Transverse colon (tissue), 4 donors: ENCODE measurements around the gene DTD1. TPM values are rescaled to one million over a fixed set of nuclear protein-coding genes. Genes with fewer than 3 reads are reported as not detected.
A peak's percentile ranks its signal among the peaks of the same experiment; 100 is the strongest.

Source experiments
- DNase-seq: peaks from one replicate; pipeline ENCODE4 v3.0.0-alpha.2; 2019
- H3K27ac ChIP-seq, 4 donors: fragments of 200-600 bp; sonication (generic); 2 replicates each; pipeline ENCODE4 v1.5.1; 2016 to 2018; ENCODE audit warnings: inconsistent platforms in 4 of 4
- H3K27me3 ChIP-seq: fragments of 200-600 bp; sonication (generic); 2 replicates; pipeline ENCODE4 v1.5.1; 2017; ENCODE audit warnings: inconsistent platforms
- H3K36me3 ChIP-seq, 4 donors: fragments of 200-600 bp; sonication (generic); 2 replicates each; pipeline ENCODE4 v1.5.1; 2017 to 2019; ENCODE audit warnings: inconsistent platforms in 4 of 4
- H3K4me1 ChIP-seq, 4 donors: fragments of 200-600 bp; sonication (generic); 2 replicates each; pipeline ENCODE4 v1.5.1; 2017 to 2020; ENCODE audit warnings: inconsistent platforms in 4 of 4
- H3K4me3 ChIP-seq, 4 donors: fragments of 200-600 bp; sonication (generic); 1 replicate in 1 of 4; 2 replicates in 3 of 4; pipeline versions ENCODE4 v1.5.1 to v1.6.1; 2017 to 2019; ENCODE audit warnings: inconsistent platforms in 4 of 4
- H3K9me3 ChIP-seq, 2 donors: fragments of 200-600 bp; sonication (generic); 2 replicates each; pipeline ENCODE4 v1.5.1; 2017 to 2019; ENCODE audit warnings: inconsistent platforms in 2 of 2
- CTCF ChIP-seq, 5 experiments: fragments of 200-600 bp in 3 of 5; fragments of 450-650 bp in 2 of 5; sonication (generic) in 3 of 5; IDR thresholded peaks; 1 replicate in 2 of 5; 2 replicates in 3 of 5; pipeline ENCODE4 v1.5.1; 2016 to 2017; ENCODE audit warnings: antibody characterized with exemption in 5 of 5, inconsistent platforms in 3 of 5, mild to moderate bottlenecking in 2 of 5, moderate library complexity in 1 of 5
- EP300 ChIP-seq: sonication (generic); formaldehyde crosslinking; IDR thresholded peaks from one replicate; pipeline ENCODE4 v1.6.1; 2017; ENCODE audit warnings: antibody characterized with exemption, low read depth
- POLR2A ChIP-seq: fragments of 450-650 bp; IDR thresholded peaks from one replicate; pipeline ENCODE4 v1.6.1; 2016; ENCODE audit warnings: antibody characterized with exemption, mild to moderate bottlenecking, moderate library complexity
- POLR2AphosphoS5 ChIP-seq, 3 donors: sonication (generic); formaldehyde crosslinking; IDR thresholded peaks; one replicate each; pipeline ENCODE4 v1.6.1; 2016; ENCODE audit warnings: antibody characterized with exemption in 3 of 3
- WGBS, 2 donors: methylation state at CpG; one replicate each; pipeline ENCODE4 v1.1.5; 2018; ENCODE audit warnings: low coverage in 1 of 2; 5-methylcytosine and 5-hydroxymethylcytosine counted together
- in situ Hi-C, 4 donors: fragments of 200-750 bp; cut with MboI; loops; one replicate each; pipeline versions ENCODE4 v1.15.0 to v1.15.1; 2017; ENCODE audit warnings: low sequenced_read_pairs in 3 of 4, low pct_ligation_motif_present in 1 of 4, low pct_unique_long_range_greater_than_20kb in 1 of 4
- intact Hi-C: fragments of 100-400 bp; cut with DNase I; formaldehyde crosslinking; loops from one replicate; pipeline ENCODE4 v1.15.1; 2023; ENCODE audit warnings: low total_unique reads
- total RNA-seq, 4 donors: library from RNA; depleted of rRNA; stranded (reverse); fragments of >200 nt; gene quantifications; one replicate each; pipeline ENCODE4 v1.1.0, GENCODE V29; 2016

DTD1 gene
- total RNA-seq, 4 donors from 2014 or later, result 3.7 to 17.6 (median 9.8) TPM

DNA sequence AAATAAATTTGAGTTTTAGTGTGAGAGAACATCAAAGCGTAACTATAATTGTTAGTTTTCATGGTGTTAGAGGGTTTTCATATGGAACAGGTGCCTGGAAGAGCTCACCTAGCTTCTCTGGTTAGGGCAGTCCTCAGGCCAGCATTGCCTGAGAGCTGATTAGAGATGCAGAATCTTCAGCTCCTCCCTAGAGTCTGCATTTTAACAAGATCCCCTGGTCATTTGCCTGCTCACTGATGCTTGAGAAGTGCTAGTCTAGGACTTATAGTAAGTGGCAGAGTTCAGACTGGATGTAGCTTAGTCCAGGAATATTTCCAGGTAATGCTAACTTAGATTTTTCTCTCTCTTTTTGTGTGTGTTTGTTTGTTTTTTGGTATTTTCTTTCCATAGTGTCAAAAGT lies 42.3 kb upstream of the DTD1 start:
- H3K9me3 ChIP-seq, result no peaks in the 10 kb centered on the region
- DNase-seq, result no peak
- in situ Hi-C loops (no loop called here), intact Hi-C loops (no loop called here)
- WGBS, 2 donors, result 100% methylated on average over 1 of the region's 1 CpG
- no peak overlapping the region for H3K4me3 ChIP-seq
- peaks cover 0 to 51% (median 20%) of the 10 kb centered on the region in 4 donors for H3K36me3 ChIP-seq
- no peaks in the 10 kb centered on the region for H3K27me3 ChIP-seq
- H3K4me1 ChIP-seq, result no peaks in the 10 kb centered on the region
- H3K27ac ChIP-seq, result no peak overlapping the region
- TF ChIP-seq POLR2A (no peak), EP300 (no peak), POLR2AphosphoS5 (IDR thresholded peaks at IDR 0.05) (no peak), CTCF (IDR thresholded peaks at IDR 0.05) (no peak)

DNA sequence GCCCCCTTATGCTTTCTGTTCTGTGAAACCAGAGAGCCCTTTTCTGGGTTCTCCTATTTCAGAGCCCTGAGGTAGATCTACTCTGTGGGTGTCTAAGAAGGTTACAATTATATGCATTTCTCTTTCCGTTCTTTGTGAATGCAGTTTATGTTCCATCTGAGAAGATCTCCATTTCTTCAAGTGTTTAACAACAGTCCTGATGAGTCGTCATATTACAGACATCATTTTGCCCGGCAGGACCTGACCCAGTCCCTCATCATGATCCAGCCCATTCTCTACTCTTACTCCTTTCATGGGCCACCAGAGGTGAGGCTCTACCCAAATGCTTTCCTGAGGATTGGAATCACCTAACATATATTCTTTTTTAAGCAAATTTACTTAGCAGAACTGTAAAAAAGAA lies 39.4 kb upstream of the DTD1 start:
- no peak overlapping the region for H3K27ac ChIP-seq
- no peaks in the 10 kb centered on the region for H3K27me3 ChIP-seq
- TF ChIP-seq EP300 (no peak), POLR2A (no peak), CTCF (IDR thresholded peaks at IDR 0.05) (no peak), POLR2AphosphoS5 (IDR thresholded peaks at IDR 0.05) (no peak)
- no peaks in the 10 kb centered on the region for H3K9me3 ChIP-seq
- intact Hi-C loops (no loop called here), in situ Hi-C loops (no loop called here)
- no peaks in the 10 kb centered on the region for H3K4me1 ChIP-seq
- H3K36me3 ChIP-seq, result peaks cover 0 to 67% (median 30%) of the 10 kb centered on the region in 4 donors
- no peak overlapping the region for H3K4me3 ChIP-seq
- WGBS, 2 donors, result 93 to 97% methylated on average over 3 of the region's 3 CpGs
- DNase-seq, result no peak

GRCh38 chr20:18553746-18554145 lies 34.1 kb upstream of the DTD1 start:
- TF ChIP-seq POLR2AphosphoS5 (IDR thresholded peaks at IDR 0.05), result no peak
- no peak for TF ChIP-seq EP300
- no peak for TF ChIP-seq CTCF (IDR thresholded peaks at IDR 0.05)
- no peak for TF ChIP-seq POLR2A
- Histone ChIP-seq H3K36me3 (peaks cover 0 to 71% (median 30%) of the 10 kb centered on the region in 4 donors), H3K9me3 (no peaks in the 10 kb centered on the region), H3K27ac (no peak overlapping the region), H3K4me3 (no peak overlapping the region), H3K4me1 (no peaks in the 10 kb centered on the region), H3K27me3 (no peaks in the 10 kb centered on the region)
- WGBS, 2 donors, result 98 to 99% methylated on average over 7 to 8 of the region's 8 CpGs
- in situ Hi-C loops (no loop called here), intact Hi-C loops (no loop called here)
- DNase-seq, result no peak

DNA sequence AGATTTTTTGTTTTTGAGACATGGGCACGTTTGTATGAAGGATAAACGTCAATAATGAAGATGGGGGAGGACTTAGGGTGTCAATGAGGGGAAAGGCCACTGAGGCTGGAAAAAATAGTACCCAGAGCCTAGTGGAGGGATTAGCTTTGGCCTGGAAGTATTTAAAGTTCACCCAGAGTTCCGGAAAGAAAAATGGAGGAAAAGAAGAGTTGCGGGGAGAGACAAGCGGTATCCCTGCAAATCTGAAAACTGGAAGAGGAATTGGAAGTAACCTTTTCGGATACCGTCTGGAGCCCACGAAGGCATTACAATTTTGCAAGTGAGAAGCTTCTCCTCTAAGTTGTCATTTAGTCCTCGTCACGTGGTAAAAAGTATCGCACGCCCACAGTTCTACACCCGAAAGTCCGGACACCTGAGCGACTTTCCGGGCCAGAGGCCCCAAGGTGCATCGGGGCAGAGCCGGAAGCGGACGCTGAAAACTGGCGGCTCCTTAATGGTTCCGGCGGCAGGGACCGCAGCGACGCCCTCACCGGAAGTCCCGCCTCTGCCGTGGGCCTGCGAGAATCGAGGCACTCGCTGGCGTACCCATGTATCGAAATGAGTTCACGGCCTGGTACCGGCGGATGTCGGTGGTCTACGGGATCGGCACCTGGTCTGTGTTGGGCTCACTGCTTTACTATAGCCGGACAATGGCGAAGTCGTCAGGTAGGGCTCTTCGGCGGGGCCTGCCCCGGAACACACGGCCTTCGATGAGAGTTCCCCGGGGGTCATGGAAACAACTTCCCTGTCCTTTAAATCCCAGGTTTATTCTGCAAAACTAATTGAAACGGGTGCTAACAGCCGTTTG lies 20.7 kb upstream of the DTD1 start, which contains the start of gene SMIM26:
TSS of gene SMIM26 (plus strand) at position 541 of the 847 bp plus-strand sequence. CDS start at position 588, 47 bp downstream.
- Histone ChIP-seq H3K4me3 (peak within 1 kb of the TSS; percentile 60 to 77 (median 64)), H3K36me3 (peaks cover 0 to 13% (median 4%) of the 10 kb centered on the region in 4 donors), H3K27ac (peak within 1 kb of the TSS; percentile 76 to 92 (median 84)), H3K4me1 (peaks cover 0 to 17% (median 12%) of the 10 kb centered on the region in 4 donors), H3K27me3 (no peaks in the 10 kb centered on the region), H3K9me3 (no peaks in the 10 kb centered on the region)
- in situ Hi-C loops, result no loop called here
- TF ChIP-seq POLR2A (peak; percentile 57), CTCF (IDR thresholded peaks at IDR 0.05) (no peak), EP300 (no peak), POLR2AphosphoS5 (IDR thresholded peaks at IDR 0.05) (peak; percentile 36 to 79 (median 71))
- intact Hi-C loops, result no loop called here
- peak; percentile 95 for DNase-seq
- WGBS, 2 donors, result 0% methylated on average over 10 to 51 of the region's 51 CpGs
